ENCODE data around the gene DBH. TPM values are rescaled to one million over a fixed set of nuclear protein-coding genes. Genes with fewer than 3 reads are reported as not detected.

Gene DBH
- total RNA-seq, 4 donors from 2014 or later: 0.19 TPM; not detected in 3

- no peak for TF ChIP-seq CTCF (IDR thresholded peaks at IDR 0.05)
- ATAC-seq (ENCODE audit: low FRiP score): no peak
- DNase-seq (ENCODE audit: low spot score): no peak
These were observed 43.4 kb downstream of the DBH start for GRCh38 chr9:133679466-133680061.

- TF ChIP-seq CTCF (IDR thresholded peaks at IDR 0.05): no peak
- DNase-seq (ENCODE audit: low spot score) (no peak), ATAC-seq (ENCODE audit: low FRiP score) (no peak)
These were observed 44.2 kb downstream of the DBH start for GRCh38 chr9:133680250-133680975.

- DNase-seq (ENCODE audit: low spot score): no peak
These were observed 45.0 kb downstream of the DBH start for GRCh38 chr9:133680976-133681657.

GRCh38 chr9:133681658-133682306 lies 45.6 kb downstream of the DBH start:
- TF ChIP-seq CTCF (IDR thresholded peaks at IDR 0.05): no peak
- no peak for DNase-seq (ENCODE audit: low spot score)
- no peak for ATAC-seq (ENCODE audit: low FRiP score)

More at GRCh38 chr9:133680976-133681657, 45.0 kb downstream of the DBH start:
- TF ChIP-seq CTCF (IDR thresholded peaks at IDR 0.05): no peak
- ATAC-seq (ENCODE audit: low FRiP score): no peak

GRCh38 chr9:133682818-133683585 lies 46.8 kb downstream of the DBH start:
- DNase-seq (ENCODE audit: low spot score): no peak
- no peak for TF ChIP-seq CTCF (IDR thresholded peaks at IDR 0.05)
- no peak for ATAC-seq (ENCODE audit: low FRiP score)

- ATAC-seq (ENCODE audit: low FRiP score) (no peak), DNase-seq (ENCODE audit: low spot score) (no peak)
- no peak for TF ChIP-seq CTCF (IDR thresholded peaks at IDR 0.05)
These were observed 47.5 kb downstream of the DBH start for GRCh38 chr9:133683586-133684120.

Data from omental fat pad (tissue), 4 donors.